Activated gamma-delta T cell (primary cell): Measurements from ENCODE around the gene ARPC1A.
A peak's percentile ranks its signal among the peaks of the same experiment; 100 is the strongest.
"Not testable (repeated sequence)": the region's sequence is repeated elsewhere in the genome, so short reads cannot be mapped to it uniquely, and the experiment has no call there.

ENCODE experiments used
- DNase-seq: peaks from one replicate; lab custom pipeline; 2025; lab: John Stamatoyannopoulos, UW

ARPC1A gene

DNA sequence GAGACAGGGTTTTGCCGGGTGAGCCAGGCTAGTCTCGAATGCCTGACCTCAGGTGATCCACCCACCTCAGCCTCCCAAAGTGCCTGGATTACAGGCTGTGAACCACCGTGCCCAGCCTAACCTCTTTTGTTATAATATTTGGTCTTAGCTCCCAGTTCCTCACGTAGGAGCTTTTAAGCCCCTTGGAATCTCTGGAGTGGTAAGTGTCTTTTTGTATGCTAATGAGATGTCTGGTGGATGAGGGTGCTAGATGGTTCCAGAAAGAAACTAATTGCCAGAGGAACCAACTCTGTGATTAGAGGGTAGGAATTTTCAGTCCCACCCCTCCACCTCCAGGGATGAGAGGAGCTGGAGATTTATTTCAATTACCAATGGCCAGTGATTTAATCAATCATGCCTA lies 5.3 kb upstream of the ARPC1A start:
- DNase-seq, result no peak

- DNase-seq, result not testable (repeated sequence)
Measured at GRCh38 chr7:99322659-99323058, 3.0 kb upstream of the ARPC1A start.

DNA sequence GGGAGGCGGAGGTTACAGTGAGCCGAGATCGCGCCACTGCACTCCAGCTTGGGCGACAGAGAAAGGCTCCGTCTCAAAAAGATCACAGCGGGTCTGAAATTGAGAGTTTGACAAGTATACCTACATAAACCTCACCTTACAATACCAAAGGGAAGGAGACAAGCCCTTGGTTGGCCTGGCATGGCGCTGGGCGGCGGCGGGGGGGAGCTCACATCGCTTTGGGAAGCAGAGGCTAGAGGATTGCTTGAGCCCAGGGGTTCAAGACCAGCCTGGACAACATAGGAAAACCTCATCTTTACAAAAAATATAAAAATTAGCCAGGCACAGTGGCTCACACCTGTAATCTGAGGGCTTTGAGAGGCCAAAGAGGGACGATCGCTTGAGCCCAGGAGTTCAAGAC lies 1.1 kb upstream of the ARPC1A start:
- DNase-seq, result no peak

GRCh38 chr7:99325001-99325493 lies 651 bp upstream of the ARPC1A start:
- no peak for DNase-seq

DNA sequence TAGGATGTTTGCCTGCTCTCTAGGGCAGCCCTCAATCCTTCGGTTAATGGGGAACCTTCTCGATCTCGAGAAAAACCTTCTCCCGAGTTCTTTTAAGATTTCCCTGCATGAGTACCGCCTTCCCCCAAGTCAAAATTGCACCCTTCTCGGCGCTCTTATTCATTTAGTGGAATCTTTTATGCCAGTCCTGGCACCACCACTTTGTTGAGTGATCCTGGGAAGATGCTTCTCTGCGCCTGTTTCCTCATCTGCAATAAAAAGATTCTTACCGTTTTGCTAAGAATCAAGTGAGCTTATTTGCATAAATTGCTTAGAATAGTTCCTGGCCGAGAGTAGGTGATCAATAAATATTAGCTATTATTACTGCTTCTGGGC lies 697 bp downstream of the ARPC1A start:
- DNase-seq, result no peak

DNA sequence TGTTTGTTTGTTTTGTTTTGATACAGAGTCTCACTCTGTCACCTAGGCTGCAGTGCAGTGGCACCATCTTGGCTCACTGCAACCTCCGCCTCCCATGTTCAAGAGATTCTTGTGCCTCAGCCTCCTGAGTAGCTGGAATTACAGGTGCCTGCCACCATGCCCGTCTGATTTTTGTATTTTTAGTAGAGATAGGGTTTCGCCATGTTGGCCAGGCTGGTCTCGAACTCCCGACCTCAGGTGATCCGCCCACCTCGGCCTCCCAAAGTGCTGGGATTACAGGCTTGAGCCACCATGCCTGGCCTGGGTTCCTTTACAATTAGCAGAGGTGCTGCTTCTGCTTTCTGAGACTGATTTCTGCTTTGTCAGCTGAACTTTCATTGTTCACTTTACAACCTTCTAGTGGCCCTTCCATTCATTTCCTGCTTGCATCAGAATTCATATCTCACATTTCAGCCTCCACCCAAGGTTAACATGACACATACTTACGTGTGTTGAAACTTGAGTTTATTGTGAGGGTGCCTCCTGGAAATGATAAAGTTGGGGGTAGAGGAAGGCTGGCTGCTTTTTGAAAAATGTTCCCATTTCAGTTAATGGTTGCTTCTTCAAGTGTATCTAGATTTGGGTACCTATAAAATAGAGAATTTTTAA lies 4.7 kb downstream of the ARPC1A start:
- DNase-seq, result not testable (repeated sequence)

- no peak for DNase-seq
Measured at GRCh38 chr7:99331002-99331401, 5.3 kb downstream of the ARPC1A start.

GRCh38 chr7:99339595-99339994 lies 13.9 kb downstream of the ARPC1A start:
- no peak for DNase-seq

GRCh38 chr7:99340659-99341058 lies 15.0 kb downstream of the ARPC1A start:
- DNase-seq, result no peak

DNA sequence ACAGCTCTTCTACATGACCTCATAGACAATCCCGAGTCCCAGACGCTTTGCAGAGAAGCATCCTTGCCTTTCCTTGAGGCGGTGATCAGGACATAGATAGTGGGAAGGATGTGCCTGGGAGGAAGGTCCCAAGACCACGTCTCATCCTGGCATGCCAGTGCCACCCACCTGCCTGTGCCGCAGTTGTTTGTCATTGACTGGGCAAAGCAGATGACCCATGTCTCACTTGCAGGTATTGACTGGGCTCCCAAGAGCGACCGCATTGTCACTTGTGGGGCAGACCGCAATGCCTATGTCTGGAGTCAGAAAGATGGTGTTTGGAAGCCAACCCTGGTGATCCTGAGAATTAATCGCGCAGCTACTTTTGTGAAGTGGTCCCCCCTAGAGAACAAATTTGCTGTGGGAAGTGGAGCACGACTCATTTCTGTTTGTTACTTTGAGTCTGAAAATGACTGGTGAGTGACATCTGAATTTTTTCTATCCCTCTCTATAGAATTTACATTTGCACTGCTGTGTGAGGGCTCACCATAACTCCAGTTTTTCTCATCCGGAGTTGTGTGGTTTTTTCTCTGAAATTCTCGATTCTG lies 18.5 kb downstream of the ARPC1A start:
- no peak for DNase-seq

GRCh38 chr7:99350641-99351040 lies 24.9 kb downstream of the ARPC1A start:
- not testable (repeated sequence) for DNase-seq

- no peak for DNase-seq
Measured at GRCh38 chr7:99352247-99352646, 26.5 kb downstream of the ARPC1A start.

DNA sequence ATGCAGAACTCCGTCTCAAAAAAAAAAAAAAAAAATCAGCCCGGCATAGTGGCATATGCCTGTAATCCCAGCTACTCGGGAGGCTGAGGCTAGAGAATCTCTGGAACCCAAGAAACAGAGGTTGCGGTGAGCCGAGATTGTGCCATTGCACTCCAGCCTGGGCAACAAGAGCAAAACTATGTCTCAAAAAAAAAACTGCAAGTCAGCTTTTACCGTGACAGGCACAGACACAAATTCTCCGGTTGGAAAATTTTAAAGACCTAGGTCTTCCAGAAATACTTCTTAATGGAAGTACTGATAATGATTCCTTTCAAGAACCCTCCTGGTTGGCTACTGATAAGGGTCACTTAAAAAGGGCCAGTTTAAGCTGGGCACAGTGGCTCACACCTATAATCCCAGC lies 29.4 kb downstream of the ARPC1A start:
- DNase-seq, result no peak

DNA sequence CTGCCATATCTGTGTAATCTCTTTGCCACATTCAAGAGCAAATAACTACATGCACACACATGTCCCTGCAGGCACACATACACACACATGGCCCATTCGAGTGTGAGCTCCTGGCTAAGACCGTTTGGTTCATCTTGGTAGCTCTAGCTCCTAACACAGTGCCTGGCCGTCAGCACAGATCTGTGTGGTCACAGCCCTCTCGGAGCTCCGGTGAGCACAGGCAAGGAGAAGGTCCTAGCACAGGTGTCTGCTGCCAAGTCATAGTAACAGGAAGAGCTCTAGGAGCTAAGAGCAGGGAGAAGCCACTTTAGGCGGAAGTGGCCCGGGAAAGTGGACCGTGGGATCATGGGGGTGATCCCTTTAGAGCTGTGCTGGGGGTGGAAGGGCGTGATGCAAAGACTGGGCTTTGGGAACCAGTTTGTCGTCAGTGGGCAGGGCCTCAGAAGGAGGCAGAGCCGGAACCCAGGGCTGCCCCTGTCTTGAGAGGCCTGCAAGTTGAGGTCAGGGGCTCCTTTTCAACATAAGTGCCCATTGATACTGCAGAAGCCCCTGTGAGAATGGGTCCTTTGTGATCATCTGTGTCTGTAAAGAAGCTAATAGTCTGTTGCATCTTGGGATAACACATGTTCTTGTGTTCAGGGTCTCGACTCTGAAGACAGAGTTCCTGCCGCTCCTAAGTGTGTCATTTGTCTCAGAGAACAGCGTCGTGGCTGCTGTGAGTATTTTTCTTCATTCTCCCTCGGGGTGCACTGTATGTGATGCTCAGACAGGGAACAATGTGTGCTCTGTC lies 32.2 kb downstream of the ARPC1A start:
- no peak for DNase-seq

- DNase-seq, result not testable (repeated sequence)
Measured at GRCh38 chr7:99358521-99358920, 32.8 kb downstream of the ARPC1A start.

- DNase-seq, result no peak
Measured at GRCh38 chr7:99359465-99360154, 33.9 kb downstream of the ARPC1A start.

GRCh38 chr7:99362801-99363200 lies 37.1 kb downstream of the ARPC1A start:
- no peak for DNase-seq

DNA sequence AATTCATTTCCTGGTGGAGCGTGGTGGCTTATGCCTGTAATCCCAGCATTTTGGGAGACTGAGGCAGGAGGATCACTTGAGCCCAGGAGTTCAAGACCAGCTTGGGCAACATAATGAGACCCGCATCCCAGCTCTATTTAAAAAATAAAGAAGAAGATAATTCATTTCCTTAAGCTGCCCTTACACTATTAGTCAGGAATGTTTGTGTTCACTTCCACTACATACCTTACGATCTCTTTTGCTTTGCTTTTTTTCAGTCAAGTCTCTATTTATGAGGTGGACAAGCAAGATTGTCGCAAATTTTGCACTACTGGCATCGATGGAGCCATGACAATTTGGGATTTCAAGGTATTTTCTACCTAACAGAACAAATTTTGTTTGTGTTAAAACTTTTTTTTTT lies 37.6 kb downstream of the ARPC1A start:
- DNase-seq, result no peak

- peak; percentile 34 for DNase-seq
Measured at GRCh38 chr7:99365318-99366141, 39.8 kb downstream of the ARPC1A start.

DNA sequence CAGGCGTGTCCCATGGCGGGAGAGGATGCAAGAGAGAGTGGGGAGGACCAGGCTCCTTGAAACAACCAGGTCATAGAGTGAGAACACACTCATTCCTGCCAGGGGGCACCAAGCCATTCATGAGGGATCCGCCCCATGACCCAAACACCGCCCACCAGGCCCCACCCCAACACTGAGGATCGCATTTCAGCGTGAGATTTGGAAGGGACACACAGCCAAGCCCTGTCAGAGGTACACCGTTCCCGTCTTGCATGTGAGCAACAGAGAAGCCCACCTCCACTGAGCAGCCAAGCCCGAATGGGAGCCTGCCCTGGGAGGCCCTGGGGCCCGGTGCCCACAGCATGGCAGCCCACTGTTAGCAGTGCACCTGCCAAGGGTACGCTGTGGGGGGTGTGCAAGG lies 40.9 kb downstream of the ARPC1A start:
- DNase-seq, result no peak

DNA sequence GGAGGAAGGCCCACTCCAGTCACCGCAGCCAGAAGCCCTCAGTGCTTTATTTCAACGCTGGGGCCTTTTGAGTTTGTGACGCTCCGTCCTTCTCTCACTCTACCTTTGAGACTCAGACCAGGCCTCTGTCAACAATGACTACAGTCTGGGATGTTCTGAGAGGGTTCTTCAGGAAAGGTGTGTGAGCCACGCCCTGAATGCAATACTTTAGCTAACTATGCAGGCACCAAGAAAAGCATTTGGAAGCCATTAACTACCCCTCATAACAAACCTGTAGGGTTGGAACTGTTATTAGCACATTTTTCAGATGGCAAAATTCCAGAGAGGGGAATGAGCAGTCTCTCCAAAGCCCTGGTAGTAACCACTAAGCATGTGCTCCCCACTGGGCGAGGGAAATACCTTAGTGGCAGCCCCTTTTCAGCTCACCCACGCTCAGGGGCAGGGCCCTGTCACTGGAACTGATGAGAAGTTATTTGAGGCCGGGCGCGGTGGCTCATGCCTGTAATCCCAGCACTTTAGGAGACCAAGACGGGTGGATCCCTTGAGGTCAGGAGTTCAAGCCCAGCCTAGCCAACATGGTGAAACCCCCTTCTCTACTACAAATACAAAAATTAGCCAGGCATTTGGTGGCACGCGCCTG lies 43.2 kb downstream of the ARPC1A start:
- no peak for DNase-seq
